Measurements from ENCODE around the gene IRAK4.
A peak's percentile ranks its signal among the peaks of the same experiment; 100 is the strongest.
"Not testable (repeated sequence)": the region's sequence is repeated elsewhere in the genome, so short reads cannot be mapped to it uniquely, and the experiment has no call there.

The IRAK4 gene

DNA sequence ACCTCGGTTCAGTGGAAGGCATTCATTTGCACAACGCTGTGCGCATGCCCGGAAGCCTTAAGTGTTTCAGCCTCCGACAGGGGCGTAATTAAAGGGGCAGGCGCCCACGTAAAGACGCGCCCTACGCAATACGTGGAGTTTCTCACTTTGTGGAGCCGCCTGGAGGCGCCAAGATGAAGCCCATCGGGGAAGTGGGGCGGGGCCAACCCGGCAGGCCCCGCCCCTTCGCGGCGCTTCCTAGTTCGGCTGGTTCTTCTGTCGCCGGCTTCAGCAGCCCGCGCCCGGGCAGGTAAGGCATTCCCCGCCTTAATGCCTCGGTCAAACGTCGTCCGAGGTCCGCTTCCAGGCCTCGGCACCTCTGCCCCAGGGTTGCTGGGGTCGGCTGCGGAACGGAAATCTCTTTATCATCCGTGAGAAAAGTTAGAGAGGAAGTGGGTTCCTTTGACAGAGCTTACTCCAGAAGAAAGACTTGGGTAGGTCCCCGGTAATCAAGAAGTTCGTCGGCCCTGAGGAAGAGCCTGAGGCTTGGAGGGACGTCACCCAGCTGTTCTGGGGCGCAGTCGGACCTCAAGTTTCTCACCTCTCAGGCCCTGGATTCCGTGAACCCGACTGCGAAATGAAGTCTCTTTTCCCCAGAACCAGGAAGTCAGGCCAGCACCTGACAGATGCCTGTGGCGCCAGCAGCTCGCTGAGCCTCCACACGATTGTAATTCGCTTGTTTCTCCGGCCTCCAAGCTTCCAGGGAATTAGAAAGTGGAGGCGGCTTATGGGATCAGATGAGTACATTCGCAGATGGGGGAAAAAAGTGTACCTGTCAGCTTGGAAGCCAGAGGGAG lies at the start of gene IRAK4, which contains the start of gene PUS7L:
IRAK4 (plus strand) TSS at position 224 of the 836 bp plus-strand sequence. CDS start 9,161 bp downstream, outside the sequence.
PUS7L (minus strand) TSS at position 63 of the 836 bp plus-strand sequence. CDS start 3,545 bp downstream, outside the sequence.
- peak; percentile 97 for DNase-seq

DNA sequence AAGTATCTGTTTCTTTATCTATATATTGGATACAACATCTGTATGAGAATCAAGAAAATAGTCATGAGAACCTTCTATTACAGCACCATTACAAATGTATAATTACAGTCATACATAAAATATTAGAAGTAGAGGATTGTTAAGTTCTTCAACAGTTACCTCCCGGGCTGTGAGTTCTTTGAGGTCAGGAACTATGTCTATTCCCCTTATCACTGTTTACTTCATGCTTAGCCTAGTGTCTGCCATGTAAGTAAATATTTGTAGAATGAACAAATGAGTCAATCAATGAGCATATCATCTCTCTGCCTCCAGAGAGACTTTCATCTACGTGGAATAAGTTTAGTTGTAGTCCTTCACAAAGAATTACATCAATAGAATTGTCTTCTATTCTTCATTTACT lies 47.4 kb upstream of the IRAK4 start:
- DNase-seq, result no peak

- no peak for DNase-seq
Observed at GRCh38 chr12:43722621-43723020, 36.1 kb upstream of the IRAK4 start.

- no peak for DNase-seq
Observed at GRCh38 chr12:43723134-43723533, 35.6 kb upstream of the IRAK4 start.

DNA sequence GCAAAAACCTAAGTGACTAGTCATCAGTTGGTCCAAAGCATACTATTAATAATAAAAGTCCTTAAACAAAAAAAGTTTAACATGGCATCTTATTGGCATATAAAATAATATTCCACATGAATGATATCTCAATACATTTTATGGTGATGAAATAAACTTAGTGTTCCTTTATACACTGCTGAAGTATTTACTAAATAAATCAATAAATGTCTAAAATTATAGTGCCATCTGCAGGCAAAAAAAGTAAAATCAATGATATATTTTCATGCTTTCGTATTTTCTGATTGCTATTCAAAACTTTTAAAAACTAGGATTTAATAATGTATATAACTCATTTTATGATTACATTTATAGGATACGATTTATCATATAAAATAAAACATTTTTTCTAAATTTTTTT lies 30.6 kb upstream of the IRAK4 start:
- DNase-seq, result no peak

- no peak for DNase-seq
Observed at GRCh38 chr12:43728698-43729097, 30.1 kb upstream of the IRAK4 start.

GRCh38 chr12:43730283-43730682 lies 28.5 kb upstream of the IRAK4 start:
- no peak for DNase-seq

- DNase-seq, result no peak
Observed at GRCh38 chr12:43733687-43734086, 25.1 kb upstream of the IRAK4 start.

DNA sequence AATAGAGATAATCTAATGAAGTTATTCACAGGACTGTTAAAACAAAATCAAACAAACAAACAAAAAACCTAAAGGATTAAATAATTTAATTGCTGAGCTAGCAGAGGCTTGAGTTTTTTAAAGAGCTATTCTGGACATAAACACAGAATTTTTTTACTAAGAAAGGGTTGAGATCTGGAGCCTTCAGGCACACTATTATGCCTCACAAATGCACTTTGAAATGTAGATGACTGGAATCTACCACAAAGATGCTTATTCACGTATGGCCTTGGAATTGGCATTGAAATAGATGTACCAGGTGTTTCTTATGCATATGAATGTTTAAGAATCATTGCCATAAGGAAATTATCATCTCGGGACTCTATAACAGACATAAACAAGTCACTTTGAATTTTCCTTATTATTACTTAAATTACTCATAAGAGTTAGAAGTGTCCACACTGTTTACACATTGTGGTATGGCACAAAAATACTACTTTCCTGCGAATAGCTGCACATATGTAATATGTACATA lies 21.8 kb upstream of the IRAK4 start:
- no peak for DNase-seq

DNA sequence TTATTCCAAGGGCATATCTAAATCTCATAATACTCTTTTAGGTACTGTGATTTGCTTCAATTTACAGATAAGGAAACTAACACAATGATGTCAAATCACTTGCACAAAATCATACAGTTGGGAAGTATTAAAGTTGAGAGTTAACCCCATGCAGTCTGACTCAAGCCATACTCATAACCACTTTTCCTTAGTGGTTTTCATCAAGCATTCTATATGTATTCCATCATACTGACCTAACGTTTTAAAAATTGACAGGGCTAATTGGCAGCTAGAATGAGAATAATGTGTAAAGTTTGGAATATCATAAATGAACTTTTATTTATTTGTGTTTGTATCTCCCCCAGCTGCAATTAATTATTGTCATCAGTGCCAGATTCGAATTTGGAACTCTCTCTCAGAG lies 21.1 kb upstream of the IRAK4 start:
- DNase-seq, result no peak

GRCh38 chr12:43740511-43741100 lies 18.1 kb upstream of the IRAK4 start:
- DNase-seq, result no peak

- DNase-seq, result no peak
Observed at GRCh38 chr12:43742106-43742505, 16.6 kb upstream of the IRAK4 start.

GRCh38 chr12:43744826-43745225 lies 13.9 kb upstream of the IRAK4 start:
- DNase-seq, result no peak

GRCh38 chr12:43749016-43749415 lies 9.7 kb upstream of the IRAK4 start:
- no peak for DNase-seq

DNA sequence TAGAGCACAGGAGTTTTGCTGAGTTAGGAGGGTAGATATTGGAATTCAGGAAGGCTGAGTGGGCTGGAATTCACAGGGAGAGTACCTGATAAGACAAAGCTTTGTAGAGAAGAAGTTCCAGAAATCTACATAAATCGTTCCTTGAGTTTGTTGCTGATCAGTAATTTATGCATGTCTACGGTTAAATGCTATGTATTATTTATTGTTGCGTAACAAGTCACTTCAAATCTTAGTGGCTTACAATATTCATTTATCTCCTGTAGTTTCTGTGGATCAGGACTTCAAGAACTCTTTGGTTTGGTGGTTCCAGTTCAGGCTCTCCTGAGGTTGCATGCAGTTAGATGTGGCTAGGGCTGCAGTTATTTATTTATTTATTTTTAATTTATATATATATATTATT lies 7.9 kb upstream of the IRAK4 start:
- DNase-seq, result no peak

- not testable (repeated sequence) for DNase-seq
Observed at GRCh38 chr12:43751360-43751759, 7.4 kb upstream of the IRAK4 start.

DNA sequence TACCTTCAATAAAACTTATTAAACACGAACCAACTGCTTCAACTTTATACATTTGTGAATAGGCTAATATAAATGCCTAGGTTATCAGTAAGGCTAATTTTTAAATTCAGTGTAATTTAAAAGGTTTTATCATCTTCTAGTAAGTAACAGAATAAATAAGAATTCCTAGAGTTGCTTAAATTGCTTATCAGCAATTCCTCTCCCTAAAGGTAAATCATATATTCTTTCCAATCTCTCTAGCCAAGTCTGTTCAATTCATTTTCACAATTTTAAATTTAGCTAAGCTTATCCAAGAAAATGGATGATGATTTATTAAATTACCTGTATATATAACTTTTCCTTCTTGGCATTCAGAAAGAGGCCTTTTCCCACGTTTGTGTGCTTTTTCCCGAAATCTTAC lies 4.7 kb upstream of the IRAK4 start:
- no peak for DNase-seq

DNA sequence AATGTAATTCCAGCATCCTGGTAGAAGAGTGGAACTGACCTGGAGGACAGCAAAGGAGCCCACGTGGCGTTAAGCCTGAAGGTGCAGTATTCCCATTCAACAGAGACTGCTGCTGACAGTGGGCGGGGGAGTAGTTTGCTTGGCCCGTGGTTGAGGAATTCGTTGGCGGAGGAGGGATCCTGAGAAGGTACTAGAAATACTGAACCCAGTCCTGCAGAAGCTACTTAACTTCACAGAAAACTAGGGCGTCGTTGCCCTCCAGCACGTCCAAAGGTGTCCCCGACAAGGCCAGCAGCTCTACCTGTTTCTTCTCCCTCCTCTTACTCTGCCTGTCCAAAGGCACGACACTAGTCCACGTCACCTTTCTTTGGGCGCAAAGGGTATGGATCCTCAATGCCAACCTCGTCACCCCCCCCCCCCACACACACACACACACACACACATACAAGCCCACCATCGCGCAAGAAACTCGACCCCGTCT lies 464 bp upstream of the IRAK4 start:
- DNase-seq, result no peak

GRCh38 chr12:43760396-43760795 lies 1.6 kb downstream of the IRAK4 start:
- DNase-seq, result no peak

GRCh38 chr12:43761500-43761899 lies 2.7 kb downstream of the IRAK4 start:
- no peak for DNase-seq

DNA sequence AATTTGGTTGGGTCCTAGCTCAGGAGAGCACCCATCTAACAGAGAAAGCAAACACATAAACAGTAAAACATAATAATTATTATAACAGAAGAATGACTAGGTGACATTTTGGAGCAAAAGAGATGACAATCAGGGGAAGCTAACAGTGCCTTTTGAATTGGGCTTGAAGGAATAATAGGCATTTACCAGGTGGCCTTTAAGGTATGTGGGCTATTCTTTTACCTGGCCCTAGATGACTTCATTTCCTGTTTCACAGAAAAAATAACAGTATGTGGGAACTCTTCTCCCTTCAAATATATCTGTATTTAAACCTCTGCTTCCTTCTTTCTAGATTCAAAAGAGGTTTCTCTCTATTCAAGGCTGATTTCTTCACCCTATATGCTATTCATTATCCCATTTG lies 3.8 kb downstream of the IRAK4 start:
- no peak for DNase-seq

DNA sequence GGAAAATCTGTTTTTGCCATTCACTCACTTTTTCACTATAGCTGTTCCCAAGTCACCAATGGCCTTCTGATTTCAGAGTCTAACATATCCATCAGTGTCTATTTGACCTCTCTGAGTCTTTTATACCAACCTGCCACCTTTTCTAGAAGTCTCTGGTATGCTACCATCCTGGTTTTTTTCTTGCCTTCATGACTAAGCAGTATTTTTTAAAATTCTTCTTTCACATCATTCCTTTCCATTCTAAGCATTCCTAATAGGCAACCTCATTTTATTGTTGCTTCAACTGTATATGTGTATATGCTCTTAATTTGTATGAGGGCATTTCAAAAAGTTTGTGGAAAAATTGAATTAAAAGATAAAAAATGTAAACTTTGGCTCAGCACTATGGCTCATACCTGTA lies 5.0 kb downstream of the IRAK4 start:
- no peak for DNase-seq

DNA sequence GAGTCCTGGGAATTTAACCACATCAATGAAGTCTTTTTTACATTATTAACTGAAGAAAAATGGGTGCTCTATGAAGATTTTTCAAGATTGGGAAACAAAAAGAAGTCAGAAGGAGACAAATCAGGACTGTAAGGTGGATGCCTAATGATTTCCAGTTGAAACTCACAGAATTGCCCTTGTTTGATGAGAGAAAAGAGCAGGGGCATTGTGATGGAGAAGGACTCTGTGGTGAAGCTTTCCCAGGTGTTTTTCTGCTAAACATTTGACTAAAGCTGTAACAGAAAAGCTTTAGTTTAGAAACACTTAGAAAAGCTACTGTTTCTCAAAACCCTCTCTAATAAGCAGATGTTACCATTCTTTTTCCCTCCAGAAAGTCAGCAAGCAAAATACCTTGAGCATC lies 5.8 kb downstream of the IRAK4 start:
- DNase-seq, result no peak

DNA sequence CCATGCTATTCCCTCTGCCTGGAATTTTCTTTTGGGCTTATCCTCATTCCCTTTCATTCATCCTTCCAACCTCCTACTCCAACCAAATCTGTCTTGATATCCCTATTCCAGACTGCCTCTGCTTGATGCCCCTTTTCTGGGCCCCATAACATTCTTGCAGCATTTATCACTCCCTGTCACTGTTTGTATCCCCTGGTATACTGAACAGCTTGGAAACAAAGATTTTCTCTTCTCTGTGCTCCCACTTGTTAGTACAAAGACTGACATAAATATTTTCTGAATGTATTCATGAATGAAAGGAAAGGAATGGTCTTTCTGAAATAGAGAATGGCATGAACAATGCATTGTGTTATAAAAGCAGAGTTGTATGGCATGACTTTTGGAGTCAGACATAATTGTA lies 7.5 kb downstream of the IRAK4 start:
- DNase-seq, result no peak

All from CD4-positive, alpha-beta T cell treated with Interleukin-15 for 1 hour (primary cell).